Smooth muscle cell (in vitro differentiated cells): ENCODE results near the gene FBLIM1. TPM values are rescaled to one million over a fixed set of nuclear protein-coding genes. Genes with fewer than 3 reads are reported as not detected.

ENCODE experiments used
- DNase-seq: peaks from one replicate; lab custom pipeline; 2025; ENCODE audit not compliant: unreplicated experiment; lab: John Stamatoyannopoulos, UW
- H2AFZ ChIP-seq: fragments of 200-600 bp; sonication (generic); 2 replicates; pipeline ENCODE4 v1.6.0; 2016; ENCODE audit warnings: antibody characterized with exemption, low read depth, mild to moderate bottlenecking
- H3F3A ChIP-seq: fragments of 200-600 bp; sonication (generic); 2 replicates; pipeline ENCODE4 v1.6.0; 2017; ENCODE audit warnings: antibody characterized with exemption, low read depth
- H3K27ac ChIP-seq: fragments of 200-600 bp; sonication (generic); 2 replicates; pipeline ENCODE4 v1.5.1; 2016; ENCODE audit warnings: low read depth, mild to moderate bottlenecking
- H3K27me3 ChIP-seq: fragments of 200-600 bp; sonication (generic); 2 replicates; pipeline ENCODE4 v1.6.1; 2016; ENCODE audit warnings: low read depth, mild to moderate bottlenecking
- H3K36me3 ChIP-seq: fragments of 200-600 bp; sonication (generic); 2 replicates; pipeline ENCODE4 v1.5.1; 2016; ENCODE audit warnings: low read depth
- H3K4me1 ChIP-seq: fragments of 200-600 bp; sonication (generic); 2 replicates; pipeline ENCODE4 v1.5.1; 2016; ENCODE audit warnings: low read depth
- H3K4me2 ChIP-seq: fragments of 200-600 bp; sonication (generic); 2 replicates; pipeline ENCODE4 v1.6.0; 2016; ENCODE audit warnings: mild to moderate bottlenecking
- H3K4me3 ChIP-seq: fragments of 200-600 bp; sonication (generic); 2 replicates; pipeline ENCODE4 v1.5.1; 2016; ENCODE audit warnings: mild to moderate bottlenecking
- H3K79me2 ChIP-seq: fragments of 200-600 bp; sonication (generic); 2 replicates; pipeline ENCODE4 v1.6.0; 2016; ENCODE audit warnings: low read depth, mild to moderate bottlenecking
- H3K9ac ChIP-seq: fragments of 200-600 bp; sonication (generic); 2 replicates; pipeline ENCODE4 v1.6.0; 2016; ENCODE audit warnings: low read depth
- H3K9me3 ChIP-seq: fragments of 200-600 bp; sonication (generic); replicated peaks from 2 replicates; pipeline ENCODE4 v1.5.1; 2016; ENCODE audit warnings: low read depth
- H4K20me1 ChIP-seq: fragments of 200-600 bp; sonication (generic); 2 replicates; pipeline ENCODE4 v1.6.0; 2016; ENCODE audit warnings: low read depth
- CTCF ChIP-seq: fragments of 200-600 bp; sonication (generic); IDR thresholded peaks from 2 replicates; pipeline ENCODE4 v1.5.1; 2017; ENCODE audit warnings: borderline replicate concordance, mild to moderate bottlenecking, antibody characterized with exemption; ENCODE audit not compliant: insufficient read depth, poor library complexity, severe bottlenecking
- WGBS: methylation state at CpG from one replicate; pipeline ENCODE4 v1.1.7; 2016; ENCODE audit warnings: low lambda C conversion rate; 5-methylcytosine and 5-hydroxymethylcytosine counted together
- polyA plus RNA-seq: library from polyadenylated mRNA; unstranded; fragments of >200 nt; fragmentation: Nextera tagmentation; extraction: Ambion mirVana; gene quantifications from 2 replicates; pipeline ENCODE4 v1.2.1, GENCODE V29; 2016
- total RNA-seq: library from RNA; depleted of rRNA; stranded (reverse); fragments of >200 nt; gene quantifications from 2 replicates; pipeline ENCODE4 v1.2.3, GENCODE V29; 2014

FBLIM1 gene
- total and polyA plus RNA-seq, 2 experiments from 2014 or later, result 36.7 to 50.8 TPM

- Histone ChIP-seq H3K4me3 (no peak overlapping the region), H3K9ac (no peak overlapping the region), H3K79me2 (no peaks in the 10 kb centered on the region), H3F3A (no peaks in the 10 kb centered on the region), H3K27me3 (no peaks in the 10 kb centered on the region), H3K4me2 (no peak overlapping the region), H3K36me3 (no peaks in the 10 kb centered on the region), H4K20me1 (no peaks in the 10 kb centered on the region), H3K4me1 (peaks cover 8% of the 10 kb centered on the region), H2AFZ (no peak overlapping the region), H3K27ac (no peak overlapping the region), H3K9me3 (no peaks in the 10 kb centered on the region)
- no peak for TF ChIP-seq CTCF
- no peak for DNase-seq
- WGBS, result 91% methylated on average over 30 of the region's 30 CpGs
These were observed 14.4 kb upstream of the FBLIM1 start for GRCh38 chr1:15744122-15744679.

- 63% methylated on average over 8 of the region's 8 CpGs for WGBS
- no peaks in the 10 kb centered on the region for H3K79me2 ChIP-seq
These were observed 11.2 kb upstream of the FBLIM1 start for GRCh38 chr1:15747378-15747777.

GRCh38 chr1:15748264-15748663 lies 10.3 kb upstream of the FBLIM1 start:
- Histone ChIP-seq H2AFZ (no peak overlapping the region), H3K27me3 (no peaks in the 10 kb centered on the region), H3F3A (no peaks in the 10 kb centered on the region), H3K9ac (no peak overlapping the region), H3K36me3 (no peaks in the 10 kb centered on the region), H3K4me2 (no peak overlapping the region), H3K9me3 (no peaks in the 10 kb centered on the region), H3K4me3 (no peak overlapping the region), H3K4me1 (peaks cover 4% of the 10 kb centered on the region), H3K79me2 (no peaks in the 10 kb centered on the region), H4K20me1 (no peaks in the 10 kb centered on the region), H3K27ac (no peak overlapping the region)
- no peak for DNase-seq
- 86% methylated on average over 5 of the region's 5 CpGs for WGBS
- no peak for TF ChIP-seq CTCF

More at GRCh38 chr1:15747378-15747777, 11.2 kb upstream of the FBLIM1 start:
- H3K36me3 ChIP-seq, result no peaks in the 10 kb centered on the region
- no peaks in the 10 kb centered on the region for H4K20me1 ChIP-seq
- H2AFZ ChIP-seq, result no peak overlapping the region
- H3F3A ChIP-seq, result no peaks in the 10 kb centered on the region
- H3K9me3 ChIP-seq, result no peaks in the 10 kb centered on the region
- H3K4me2 ChIP-seq, result no peak overlapping the region
- H3K4me1 ChIP-seq, result peaks cover 4% of the 10 kb centered on the region
- no peak overlapping the region for H3K27ac ChIP-seq
- H3K9ac ChIP-seq, result no peak overlapping the region
- no peak for TF ChIP-seq CTCF
- no peak overlapping the region for H3K4me3 ChIP-seq
- DNase-seq, result no peak
- H3K27me3 ChIP-seq, result no peaks in the 10 kb centered on the region
